GM21390 (cell line): ENCODE measurements around the gene TOX2.

Source experiments
- ATAC-seq: cut with Tn5 transposase; IDR thresholded peaks from one replicate; pipeline ENCODE4 v1.9.1; 2021; ENCODE audit not compliant: unreplicated experiment

TOX2 gene

DNA sequence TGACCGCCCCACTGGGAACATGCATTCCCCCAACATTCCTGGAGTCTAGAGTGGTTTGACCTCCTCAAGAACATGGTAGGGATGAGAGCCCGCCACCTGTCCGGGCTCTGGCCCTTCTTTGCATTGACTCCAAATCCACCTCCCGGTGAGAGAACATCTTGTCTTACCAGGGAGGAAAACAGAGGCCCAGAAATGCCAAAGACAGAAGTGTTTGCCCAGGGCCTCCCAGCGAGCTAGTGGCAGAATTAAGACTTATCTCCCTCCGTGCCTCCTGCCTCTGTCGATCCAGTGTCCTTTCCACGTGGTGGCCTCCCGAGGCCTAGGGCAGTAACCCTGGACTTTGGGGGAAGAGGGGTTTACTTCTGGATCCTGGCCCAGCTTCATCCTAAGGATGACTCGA lies 137.5 kb downstream of the TOX2 start:
- no peak for ATAC-seq

DNA sequence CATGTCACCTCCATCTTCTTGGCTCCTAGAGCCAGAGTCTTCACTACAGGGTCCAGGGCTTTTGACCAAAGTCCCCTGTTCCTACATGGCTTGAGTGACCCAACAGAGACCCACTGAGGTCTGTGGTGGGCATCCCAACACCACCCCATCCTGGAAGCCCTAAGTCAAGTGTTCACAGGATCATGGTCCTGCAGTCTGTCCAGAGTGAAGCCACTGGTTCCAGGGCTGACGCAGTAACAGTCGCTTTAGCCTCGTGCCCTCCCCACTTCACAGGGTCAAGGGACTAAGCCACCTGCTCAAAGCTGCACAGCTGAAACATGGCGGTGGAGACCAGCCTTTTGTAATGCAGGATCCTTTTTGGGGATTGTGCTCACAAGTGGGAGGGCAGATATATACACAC lies 138.4 kb downstream of the TOX2 start:
- ATAC-seq = no peak

DNA sequence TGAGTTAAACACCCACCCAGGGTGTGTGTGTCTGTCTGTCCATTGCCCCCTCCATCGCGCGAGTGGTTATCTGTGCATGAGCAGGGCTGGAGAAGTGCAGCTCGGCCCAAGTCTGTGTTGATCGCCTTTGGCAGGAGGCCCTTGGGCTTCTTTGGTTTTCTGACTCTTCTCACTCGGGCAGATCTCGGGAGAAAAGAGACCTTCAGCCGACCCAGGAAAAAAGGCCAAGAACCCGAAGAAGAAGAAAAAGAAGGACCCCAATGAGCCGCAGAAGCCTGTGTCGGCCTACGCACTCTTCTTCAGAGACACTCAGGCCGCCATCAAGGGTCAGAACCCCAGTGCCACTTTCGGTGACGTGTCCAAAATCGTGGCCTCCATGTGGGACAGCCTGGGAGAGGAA lies 139.5 kb downstream of the TOX2 start:
- no peak for ATAC-seq

DNA sequence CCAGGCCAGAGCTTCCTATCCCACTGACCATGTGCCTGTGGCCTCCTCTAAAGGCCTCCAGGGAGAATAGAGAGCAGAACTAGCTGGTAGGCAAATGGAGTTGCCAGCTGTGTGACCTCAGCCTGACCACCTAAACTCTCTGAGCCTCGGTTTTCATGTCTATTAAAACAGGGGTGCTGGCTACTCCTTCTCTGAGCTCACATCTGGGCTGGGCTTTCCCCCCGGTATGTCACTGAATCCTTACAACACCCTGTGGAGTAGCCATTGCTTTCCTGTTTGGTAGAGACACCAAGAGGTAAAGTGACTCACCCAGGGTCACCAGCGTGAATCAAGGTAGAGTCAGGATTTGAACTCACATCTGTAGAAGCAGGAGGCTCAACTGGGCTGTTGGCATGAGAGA lies 140.2 kb downstream of the TOX2 start:
- no peak for ATAC-seq

DNA sequence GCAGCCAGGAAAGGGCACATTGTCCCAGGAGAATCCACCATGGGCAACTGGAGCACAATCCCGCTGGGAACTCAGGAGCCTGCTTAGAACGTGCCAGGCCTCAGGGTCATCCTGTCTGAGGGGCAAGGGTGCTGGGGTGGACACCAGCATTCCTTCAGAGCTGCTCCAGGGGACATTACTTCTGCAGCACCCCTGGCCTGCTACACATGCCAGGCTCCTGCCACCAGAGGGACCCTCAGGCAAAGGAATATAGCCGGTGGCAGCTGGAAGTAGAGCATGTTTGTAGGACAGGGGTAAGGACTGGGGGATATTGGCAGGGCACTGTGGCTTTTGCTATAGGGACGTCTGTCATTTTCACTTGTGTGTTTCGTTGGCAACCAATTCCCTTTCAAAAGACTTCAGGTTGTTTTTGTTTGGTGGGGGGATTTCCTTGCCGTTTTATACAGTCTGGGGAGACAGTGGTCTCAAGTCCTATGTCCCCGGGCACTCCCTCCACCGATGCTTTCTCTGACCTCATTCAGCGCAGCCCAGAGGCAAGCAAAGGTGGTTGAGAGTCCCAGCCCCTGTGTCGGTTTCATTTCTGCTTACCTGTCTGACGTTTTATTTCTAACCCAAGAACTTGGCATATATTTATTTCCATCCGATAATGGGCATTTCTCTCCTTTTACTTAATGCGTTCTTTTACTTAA lies 141.5 kb downstream of the TOX2 start:
- no peak for ATAC-seq

DNA sequence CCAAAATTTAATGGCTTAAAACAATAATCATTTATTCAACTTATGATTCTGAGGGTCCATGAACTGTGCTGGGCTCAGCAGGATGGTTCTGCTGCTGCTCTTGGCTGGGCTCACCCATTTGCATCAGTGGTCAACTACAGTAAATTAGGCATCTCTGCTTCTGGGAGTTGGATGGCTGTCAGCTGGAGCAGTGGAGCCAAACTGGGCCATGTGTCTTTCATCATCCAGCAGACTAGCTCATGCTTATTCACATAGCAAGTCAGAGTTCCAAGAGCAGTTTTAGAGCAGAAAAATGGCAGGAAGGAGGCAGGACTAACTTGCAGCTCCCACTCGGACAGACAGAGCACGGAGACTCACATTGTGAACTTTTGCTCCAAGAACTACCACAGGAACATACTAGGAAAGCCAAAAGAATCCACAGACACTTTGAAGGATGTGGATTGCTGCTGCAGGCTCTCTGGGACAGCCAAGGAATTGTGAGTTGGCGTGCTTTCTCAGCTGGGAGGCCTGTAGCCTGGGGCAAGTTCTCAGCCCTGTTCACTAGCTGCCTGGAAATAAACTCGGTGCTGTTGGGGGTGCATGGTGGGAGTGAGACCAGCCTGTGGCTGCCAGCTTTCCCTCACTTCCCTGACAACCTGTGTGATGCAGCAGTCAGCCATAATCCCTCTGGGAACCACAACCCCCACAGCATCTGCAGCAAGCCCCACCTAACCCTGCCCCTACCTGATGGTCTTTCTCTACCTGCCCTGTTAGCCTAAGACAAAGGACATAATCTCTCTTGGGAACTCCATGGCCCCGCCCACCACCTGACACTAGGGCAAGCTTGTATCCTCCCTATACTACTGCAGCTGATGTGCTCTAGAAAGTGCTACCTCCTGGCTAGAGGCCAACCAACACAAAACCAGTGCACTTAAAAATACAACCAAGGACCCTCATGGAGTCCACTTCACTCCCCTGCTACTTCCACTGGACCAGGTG lies 143.3 kb downstream of the TOX2 start:
- ATAC-seq = no peak

DNA sequence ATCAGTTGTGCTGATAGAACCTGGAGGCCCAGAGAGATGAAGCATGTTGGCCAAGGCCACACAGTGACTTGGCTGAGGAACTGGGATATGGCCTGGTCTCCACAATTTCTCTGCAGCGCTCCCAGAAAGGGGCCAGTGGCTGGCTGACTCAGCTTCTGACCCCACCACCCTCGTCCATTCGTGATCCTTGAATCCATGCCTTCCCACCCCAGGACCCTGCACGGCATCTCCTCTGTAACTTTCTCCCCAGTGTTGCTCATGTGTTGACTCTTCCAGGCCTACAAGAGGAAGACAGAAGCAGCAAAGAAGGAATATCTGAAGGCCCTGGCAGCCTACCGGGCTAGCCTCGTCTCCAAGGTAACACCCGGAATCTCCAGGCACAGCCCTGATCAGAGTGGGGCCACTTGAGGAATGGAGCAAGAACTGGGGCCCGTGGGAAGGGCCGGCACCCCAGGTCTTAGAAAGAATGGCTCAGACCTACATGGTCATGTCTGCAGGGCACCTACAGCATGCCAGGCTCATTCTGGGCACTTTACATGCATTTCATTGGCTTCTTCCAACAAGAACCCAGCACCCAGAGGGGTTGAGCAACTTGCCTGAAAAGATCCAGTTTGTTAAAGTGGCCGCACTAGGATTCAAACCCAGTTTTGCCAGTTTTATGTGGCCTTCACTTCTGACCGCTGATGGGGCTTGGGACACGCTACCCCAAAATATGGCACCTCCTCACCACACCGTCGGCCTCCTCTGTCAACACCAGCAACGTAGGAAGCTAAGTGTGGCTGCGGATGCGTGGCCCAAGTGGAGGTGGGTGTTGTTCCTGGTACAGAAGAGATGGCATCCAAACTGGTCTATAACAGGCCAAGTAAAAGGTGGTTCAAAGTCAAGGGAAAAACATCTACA lies 150.1 kb downstream of the TOX2 start:
- ATAC-seq = no peak

DNA sequence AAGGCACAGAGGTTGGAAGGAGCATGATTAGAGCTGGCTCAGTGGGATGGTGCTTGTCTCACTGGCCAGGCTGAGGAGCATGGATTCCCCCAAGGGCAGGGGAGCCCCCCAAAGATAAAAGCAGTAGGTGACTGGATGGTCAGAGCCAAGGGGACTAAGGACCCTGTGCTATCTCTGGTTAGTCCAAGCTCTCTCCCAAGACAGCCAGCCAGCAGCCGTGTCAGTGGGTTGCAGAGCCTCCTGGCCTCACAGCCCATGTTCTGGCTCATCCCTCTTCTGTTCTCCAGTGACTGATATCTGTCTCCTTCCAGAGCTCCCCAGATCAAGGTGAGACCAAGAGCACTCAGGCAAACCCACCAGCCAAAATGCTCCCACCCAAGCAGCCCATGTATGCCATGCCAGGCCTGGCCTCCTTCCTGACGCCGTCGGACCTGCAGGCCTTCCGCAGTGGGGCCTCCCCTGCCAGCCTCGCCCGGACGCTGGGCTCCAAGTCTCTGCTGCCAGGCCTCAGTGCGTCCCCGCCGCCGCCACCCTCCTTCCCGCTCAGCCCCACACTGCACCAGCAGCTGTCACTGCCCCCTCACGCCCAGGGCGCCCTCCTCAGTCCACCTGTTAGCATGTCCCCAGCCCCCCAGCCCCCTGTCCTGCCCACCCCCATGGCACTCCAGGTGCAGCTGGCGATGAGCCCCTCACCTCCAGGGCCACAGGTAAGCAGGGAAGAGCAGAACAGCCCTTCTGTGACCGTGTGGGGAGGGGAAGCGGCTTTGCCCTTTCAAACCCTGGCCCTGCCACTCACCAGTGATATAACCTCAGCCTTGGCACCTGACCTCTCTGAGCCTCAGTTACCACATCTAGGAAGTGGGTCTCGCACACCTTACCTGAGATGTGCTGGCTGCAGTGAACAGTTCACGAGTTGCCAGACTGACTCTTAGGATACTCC lies 151.0 kb downstream of the TOX2 start:
- ATAC-seq = no peak

DNA sequence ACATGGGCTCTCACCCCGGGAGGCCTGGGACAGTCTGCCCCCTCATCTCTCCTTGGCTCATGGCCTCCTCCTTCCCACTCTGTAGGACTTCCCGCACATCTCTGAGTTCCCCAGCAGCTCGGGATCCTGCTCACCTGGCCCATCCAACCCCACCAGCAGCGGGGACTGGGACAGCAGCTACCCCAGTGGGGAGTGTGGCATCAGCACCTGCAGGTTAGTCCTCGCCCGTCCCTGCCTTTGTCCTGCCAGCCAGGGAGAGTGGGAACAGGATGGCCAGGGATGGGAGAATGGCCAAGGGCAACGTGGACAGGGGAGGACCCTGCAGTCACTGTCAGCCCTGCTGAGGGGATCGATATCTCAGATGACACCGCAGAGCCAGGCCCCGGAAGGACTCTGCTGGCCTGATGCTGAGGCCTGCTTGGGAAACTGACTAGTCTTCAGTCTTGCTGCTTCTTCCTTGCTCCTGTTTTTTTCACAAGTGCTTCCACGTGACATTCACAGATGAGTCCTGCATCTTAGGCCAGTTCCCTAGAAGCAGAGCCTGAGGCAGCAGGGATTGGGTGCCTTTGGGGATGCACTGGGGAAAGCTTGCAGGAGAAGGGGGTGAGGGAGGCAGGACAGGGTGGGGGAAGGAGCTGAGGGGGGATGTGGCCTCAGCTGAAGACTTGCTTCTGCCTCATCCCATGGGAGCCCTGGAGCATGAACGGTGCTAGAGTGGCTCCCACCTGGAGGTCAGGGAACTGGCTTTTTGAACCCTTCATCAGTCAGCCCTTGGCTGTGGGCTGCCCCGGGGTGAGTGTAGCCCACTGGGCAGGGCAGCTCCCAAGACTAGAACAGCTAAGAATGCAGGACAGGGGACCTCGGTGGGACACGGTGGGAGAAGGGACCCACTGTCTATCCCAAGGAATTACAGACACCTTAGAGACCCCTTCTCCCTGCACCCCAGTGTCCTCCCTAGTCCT lies 152.3 kb downstream of the TOX2 start:
- no peak for ATAC-seq

DNA sequence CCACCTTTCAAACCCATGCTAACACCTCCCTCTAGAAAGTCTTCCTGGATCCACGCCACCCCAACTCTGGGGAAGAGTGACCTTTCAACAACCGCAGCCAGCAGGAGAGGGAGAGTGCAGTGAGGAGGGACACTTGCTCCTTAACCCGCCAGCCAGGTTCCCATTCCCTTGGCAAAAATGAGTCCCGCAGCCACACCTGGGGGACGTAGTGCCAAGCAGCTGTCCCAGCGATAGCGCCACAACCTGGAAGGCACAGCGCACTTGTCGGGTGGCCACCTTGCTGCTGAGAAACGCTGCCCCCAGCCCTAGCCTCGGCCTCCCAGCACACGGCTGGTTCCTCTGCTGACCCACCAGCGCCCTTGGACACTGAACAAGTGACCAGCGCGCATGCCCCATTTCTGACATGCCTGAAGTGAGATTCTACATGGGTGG lies 153.0 kb downstream of the TOX2 start:
- ATAC-seq = no peak

DNA sequence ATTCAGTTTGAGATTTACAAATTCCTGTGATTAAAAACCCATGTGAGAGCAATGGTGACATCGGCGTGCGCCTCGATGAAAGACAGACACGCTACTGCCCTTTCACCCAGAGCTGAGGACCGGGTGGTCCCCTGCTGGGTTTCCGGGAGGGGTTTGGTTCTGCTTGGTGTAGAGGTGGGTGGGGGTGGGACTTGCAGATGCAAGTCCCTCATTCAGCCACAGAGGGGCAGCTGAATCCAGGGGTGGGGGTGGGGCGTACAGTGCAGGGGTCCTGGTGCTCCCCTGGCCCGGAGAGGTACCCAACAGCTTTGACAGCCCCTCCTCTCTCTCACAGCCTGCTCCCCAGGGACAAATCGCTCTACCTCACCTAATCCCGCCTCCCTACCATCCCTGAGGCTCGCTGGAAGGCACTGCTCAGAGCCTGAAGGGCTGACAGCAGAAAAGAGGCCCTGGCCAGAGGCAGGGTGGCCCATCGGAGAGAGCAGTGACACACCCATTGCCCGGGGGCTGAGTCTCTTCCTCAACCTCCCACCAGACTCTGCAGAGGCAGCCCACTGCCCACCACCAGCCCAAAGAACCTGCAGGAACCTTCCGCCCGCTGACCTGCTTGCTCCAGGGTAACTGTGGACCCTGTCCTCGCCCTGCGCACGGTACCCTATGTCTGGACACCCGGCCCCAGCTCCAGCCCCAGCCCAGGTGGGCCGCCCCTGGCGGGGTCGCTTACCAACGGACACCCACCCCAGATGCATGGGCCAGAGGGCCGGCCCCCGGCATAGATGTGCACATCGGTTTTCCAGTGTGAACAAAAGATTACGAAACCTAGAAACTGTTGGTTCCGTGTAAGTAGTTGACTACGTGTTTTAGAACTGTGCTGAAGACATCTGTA lies 153.9 kb downstream of the TOX2 start:
- ATAC-seq = no peak

DNA sequence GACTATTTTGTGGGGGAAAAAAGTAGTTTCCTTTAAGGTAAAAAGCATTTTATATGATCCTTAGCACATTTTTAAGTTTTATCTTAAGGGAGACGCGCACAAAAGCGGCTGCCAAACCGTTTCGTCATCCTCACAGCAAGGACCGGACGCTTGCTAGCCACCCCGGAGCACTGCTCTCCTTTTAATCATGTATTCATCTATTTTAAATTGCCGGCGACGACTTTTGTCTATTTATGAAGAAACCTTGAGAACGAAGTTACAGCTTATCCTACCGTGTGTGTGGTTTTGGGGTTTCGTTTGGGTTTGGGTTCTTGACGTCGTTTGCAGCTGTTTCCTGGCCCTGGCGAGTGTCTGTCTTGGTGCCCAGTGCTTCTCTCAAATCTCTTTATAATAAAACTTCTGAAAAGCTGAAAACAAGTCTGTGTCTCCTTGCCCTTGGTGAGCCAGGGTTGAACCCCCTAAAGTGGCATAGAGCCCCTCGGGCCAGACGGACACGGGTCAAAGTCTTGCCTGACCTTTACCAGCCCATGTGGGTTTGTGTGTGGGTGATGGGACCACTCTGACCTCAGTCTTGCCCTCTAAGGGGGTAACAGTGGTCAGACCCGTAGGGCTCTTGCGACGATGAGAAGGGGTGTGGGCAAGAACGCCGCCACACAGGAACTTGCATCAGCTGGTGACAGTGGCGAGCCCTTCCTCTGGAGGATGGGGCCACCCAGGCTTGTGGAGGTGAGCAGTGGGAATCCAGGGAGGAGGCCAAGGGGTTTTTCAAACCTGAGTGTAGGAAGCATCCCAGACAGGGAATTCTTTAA lies 154.8 kb downstream of the TOX2 start:
- peak; percentile 57 for ATAC-seq

DNA sequence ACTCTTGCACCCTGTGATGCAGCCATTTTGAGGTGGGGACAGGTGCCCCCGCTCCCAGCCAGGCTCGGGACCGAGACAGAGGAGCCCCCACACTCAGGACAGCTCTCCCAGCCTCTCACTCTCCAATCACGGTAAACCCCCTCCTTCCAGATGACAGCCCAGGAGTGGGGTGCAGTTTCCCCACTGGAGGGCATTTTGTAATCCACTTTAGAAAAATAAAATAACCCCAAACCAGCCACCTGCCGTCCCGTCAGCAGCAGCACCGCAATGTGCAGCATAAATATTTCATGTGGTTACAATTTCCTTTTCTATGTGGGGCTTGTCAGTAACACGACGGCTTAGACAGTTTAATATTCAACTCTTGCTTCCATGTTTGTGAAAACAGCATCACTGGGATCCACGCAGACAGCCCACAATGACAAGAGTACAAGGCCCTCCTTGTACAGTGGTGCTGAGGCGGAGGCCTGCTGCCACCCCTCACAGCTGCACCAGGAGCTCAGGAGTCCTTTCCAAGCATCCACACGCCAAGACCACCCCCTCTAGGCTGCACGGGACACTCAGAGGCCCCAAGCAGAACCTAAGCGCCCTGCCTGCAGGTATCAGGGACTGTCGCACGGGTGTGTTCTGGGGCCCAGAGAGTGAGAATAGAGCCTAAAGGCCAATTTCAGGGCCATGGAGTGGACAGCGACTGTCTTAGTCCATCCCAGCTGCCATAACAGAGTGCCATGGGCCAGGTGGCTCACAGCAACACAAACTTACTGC lies 155.7 kb downstream of the TOX2 start:
- no peak for ATAC-seq

DNA sequence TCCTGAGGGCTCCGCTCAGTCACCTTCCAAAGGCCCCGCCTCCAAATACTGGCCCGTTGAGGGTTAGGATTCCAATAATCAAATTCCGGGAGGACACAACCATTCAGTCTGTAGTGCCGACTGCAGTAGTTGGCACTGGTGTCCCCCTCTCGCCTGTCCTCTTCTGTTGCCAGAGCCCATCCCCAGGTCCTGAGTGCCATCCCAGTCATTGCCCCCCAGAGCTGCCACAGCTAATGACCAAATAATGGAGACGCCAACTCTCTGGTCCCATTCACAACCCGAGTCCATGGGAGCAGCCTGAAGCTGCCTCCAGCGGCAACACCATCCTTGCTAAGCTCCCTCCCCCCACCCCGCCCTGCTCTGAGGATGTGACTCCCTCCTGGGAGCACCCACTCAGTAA lies 156.4 kb downstream of the TOX2 start:
- ATAC-seq = no peak

DNA sequence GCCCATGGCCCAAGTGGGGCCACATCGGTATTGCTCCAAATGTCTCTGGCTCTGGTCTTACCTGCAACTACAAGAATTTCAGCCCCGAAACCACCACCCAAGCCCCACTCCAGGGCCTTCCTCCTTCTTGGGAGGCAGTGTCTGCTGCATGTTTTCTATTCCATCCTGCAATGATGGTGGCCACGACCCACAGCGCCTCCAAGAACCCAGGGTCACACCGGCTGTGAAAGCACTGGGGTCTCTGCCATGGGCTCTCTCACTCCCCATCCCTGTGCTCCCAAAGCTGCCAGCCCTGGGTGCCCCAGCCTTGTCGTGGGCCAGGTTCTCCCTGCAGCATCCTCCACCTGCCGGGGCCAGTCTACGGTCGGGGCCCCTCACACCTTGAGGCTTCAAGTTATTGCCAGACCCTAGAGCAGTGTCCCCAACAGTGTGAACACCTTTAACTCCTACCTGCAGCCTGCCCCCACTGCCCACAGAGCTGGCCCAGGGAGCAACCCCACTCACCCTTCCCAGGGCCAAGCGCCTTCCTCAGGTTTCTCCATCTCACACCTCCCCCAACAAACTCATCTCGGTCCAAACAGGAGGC lies 157.0 kb downstream of the TOX2 start:
- ATAC-seq = no peak

DNA sequence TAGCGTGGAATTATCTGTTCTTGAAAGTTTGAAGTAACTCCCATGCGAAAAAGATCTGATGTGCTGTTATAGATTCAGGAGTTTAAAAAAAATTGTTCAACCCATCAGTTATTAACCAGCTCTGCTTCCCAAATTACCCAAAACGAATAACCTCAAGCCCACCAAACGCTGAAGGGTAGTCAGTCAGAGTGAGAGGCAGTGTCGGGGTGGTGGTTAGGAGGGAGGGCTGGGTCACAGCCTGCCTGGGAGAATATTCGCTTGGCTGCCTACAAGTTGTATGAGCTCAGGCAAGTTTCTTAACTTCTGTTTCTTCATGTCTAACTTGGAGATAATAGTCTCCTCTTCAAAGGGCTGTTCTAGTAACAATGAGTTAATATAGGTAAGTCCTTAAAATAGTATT lies 157.7 kb downstream of the TOX2 start:
- ATAC-seq = no peak
